ENCODE data around the gene ZNF662.

Gene ZNF662

DNA sequence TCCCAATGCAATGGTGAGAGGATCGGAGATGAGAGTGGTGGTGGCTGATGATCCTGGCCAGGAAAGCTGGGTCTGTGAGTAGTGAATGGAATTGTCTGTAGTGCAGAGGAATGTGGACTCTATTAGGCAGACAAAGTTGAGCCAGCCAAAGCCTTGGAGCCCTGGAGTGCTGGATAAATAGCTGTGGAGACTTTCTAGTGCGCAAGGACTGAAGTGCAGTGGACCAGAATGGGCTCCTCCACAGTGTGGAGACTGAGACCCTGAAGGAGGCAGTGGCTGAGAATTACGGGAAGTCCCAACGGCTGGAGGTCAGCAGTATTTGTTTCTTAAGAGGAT is 874 bp downstream of the ZNF662 start:
- Histone ChIP-seq H3K9me3 (peaks cover 0 to 7% (median 3%) of the 10 kb centered on the region in 3 donors), H3K36me3 (peaks cover 29 to 42% (median 38%) of the 10 kb centered on the region in 3 donors), H3K27me3 (no peaks in the 10 kb centered on the region), H3K4me1 (peaks cover 0 to 21% (median 12%) of the 10 kb centered on the region in 4 donors), H3K27ac (peak overlapping the region in 1 of 2 donors; percentile 75), H3K4me3 (peak overlapping the region; percentile 67 to 84)
- no peak for DNase-seq
- TF ChIP-seq, protein P1, sequence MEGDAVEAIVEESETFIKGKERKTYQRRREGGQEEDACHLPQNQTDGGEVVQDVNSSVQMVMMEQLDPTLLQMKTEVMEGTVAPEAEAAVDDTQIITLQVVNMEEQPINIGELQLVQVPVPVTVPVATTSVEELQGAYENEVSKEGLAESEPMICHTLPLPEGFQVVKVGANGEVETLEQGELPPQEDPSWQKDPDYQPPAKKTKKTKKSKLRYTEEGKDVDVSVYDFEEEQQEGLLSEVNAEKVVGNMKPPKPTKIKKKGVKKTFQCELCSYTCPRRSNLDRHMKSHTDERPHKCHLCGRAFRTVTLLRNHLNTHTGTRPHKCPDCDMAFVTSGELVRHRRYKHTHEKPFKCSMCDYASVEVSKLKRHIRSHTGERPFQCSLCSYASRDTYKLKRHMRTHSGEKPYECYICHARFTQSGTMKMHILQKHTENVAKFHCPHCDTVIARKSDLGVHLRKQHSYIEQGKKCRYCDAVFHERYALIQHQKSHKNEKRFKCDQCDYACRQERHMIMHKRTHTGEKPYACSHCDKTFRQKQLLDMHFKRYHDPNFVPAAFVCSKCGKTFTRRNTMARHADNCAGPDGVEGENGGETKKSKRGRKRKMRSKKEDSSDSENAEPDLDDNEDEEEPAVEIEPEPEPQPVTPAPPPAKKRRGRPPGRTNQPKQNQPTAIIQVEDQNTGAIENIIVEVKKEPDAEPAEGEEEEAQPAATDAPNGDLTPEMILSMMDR (IDR thresholded peaks at IDR 0.05), result no peak
- intact Hi-C loops (cut with DNase I; ENCODE audit: low total_unique reads), result no loop called here

DNA sequence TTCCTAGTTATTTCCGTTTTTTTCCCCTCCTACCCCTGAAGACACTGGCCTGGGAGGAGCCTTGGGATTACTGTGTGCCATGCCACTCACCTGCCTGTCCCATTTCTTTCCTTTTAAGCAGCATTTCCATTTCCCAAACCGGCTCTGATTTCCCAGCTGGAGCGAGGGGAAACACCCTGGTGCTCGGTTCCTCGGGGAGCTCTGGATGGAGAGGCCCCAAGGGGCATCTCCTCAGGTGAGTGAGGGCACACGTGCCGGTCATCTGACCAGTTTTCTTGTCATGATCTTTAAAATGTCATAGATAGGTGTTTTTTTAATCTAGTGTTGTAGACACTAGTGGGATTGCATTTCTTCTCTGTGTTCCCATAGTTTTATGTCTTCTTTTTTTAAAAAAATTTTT is 2.7 kb downstream of the ZNF662 start:
- no peaks in the 10 kb centered on the region for H3K27me3 ChIP-seq
- H3K36me3 ChIP-seq, result peaks cover 41 to 54% (median 50%) of the 10 kb centered on the region in 3 donors
- TF ChIP-seq, protein P1 (IDR thresholded peaks at IDR 0.05), result no peak
- DNase-seq, result no peak
- H3K27ac ChIP-seq, result no peak overlapping the region
- peaks cover 0 to 16% (median 14%) of the 10 kb centered on the region in 3 donors for H3K9me3 ChIP-seq
- intact Hi-C loops (cut with DNase I; ENCODE audit: low total_unique reads), result no loop called here
- peaks cover 0 to 21% (median 12%) of the 10 kb centered on the region in 4 donors for H3K4me1 ChIP-seq
- H3K4me3 ChIP-seq, result no peak overlapping the region

DNA sequence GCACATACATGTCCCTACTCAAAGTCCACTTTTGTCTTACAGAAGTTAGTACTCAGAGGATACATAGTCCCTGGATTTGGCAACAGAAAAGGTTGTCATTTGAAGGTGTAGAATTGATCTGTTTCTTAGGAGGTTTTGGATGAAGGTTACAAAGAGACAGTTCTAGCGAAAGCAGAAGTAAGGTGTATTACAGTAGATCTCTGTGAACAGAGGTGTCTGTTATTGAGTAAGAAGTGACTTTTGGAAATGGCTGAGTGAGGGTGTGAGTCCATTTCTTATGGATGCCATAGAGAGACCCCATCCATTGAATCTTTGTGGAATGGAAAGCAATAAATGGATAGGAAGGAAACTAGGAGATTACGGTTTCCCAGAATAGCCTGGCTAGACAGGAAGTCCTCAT is 5.6 kb downstream of the ZNF662 start:
- H3K9me3 ChIP-seq, result peaks cover 0 to 44% (median 43%) of the 10 kb centered on the region in 3 donors
- DNase-seq, result no peak
- H3K27ac ChIP-seq, result no peak overlapping the region
- intact Hi-C loops (cut with DNase I; ENCODE audit: low total_unique reads), result no loop called here
- peaks cover 0 to 12% (median 8%) of the 10 kb centered on the region in 4 donors for H3K4me1 ChIP-seq
- TF ChIP-seq, protein P1 (IDR thresholded peaks at IDR 0.05), result no peak
- H3K4me3 ChIP-seq, result no peak overlapping the region
- H3K36me3 ChIP-seq, result peaks cover 68 to 83% (median 71%) of the 10 kb centered on the region in 3 donors
- H3K27me3 ChIP-seq, result no peaks in the 10 kb centered on the region

DNA sequence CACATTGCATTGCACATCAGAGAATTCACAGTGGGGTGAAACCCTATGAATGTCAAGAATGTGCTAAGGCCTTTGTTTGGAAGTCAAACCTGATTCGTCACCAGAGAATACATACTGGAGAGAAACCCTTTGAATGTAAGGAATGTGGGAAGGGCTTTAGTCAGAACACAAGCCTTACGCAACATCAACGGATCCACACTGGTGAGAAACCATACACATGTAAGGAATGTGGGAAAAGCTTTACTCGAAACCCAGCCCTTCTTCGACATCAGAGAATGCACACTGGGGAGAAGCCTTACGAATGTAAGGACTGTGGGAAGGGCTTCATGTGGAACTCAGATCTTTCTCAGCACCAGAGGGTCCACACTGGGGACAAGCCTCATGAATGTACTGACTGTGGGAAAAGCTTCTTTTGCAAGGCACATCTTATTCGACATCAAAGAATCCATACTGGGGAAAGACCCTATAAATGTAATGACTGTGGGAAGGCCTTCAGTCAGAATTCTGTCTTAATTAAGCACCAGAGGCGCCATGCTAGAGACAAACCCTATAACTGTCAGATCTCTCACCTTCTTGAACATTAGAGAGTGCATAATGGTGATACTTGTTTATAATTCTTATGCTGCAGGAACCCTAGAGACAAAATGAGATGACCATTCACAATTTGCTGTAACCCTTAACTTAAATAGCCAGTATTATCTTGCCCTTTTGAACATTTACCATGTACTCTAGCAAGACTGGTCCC is 9.0 kb downstream of the ZNF662 start:
- peaks cover 5 to 71% (median 70%) of the 10 kb centered on the region in 3 donors for H3K9me3 ChIP-seq
- DNase-seq, result no peak
- TF ChIP-seq, protein P1 (IDR thresholded peaks at IDR 0.05), result no peak
- intact Hi-C loops (cut with DNase I; ENCODE audit: low total_unique reads), result no loop called here
- H3K4me3 ChIP-seq, result no peak overlapping the region
- no peaks in the 10 kb centered on the region for H3K4me1 ChIP-seq
- no peaks in the 10 kb centered on the region for H3K27me3 ChIP-seq
- peaks cover 52 to 63% (median 63%) of the 10 kb centered on the region in 3 donors for H3K36me3 ChIP-seq
- H3K27ac ChIP-seq, result no peak overlapping the region

DNA sequence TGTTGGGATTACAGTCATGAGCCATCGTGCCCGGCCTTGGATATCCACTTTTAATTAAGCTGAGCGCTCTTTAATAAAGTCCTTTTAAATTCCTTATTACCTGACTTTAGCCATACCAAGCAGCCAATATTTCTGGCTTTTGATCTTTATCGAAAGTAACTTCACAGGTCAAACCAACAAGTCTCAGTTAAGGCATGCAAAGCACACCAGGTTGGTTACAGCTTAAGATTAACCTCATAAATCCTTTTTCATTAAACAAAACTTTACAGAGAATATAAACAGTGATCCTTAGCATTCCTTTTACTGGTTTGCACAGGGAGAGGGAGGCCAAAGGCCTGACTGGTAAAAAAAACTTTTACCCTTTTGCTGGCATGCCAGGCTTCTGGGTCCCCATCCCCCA is 17.7 kb downstream of the ZNF662 start:
- Histone ChIP-seq H3K27ac (no peak overlapping the region), H3K36me3 (no peaks in the 10 kb centered on the region), H3K9me3 (peaks cover 0 to 18% (median 16%) of the 10 kb centered on the region in 3 donors), H3K27me3 (no peaks in the 10 kb centered on the region), H3K4me3 (no peak overlapping the region), H3K4me1 (no peaks in the 10 kb centered on the region)
- no peak for DNase-seq
- TF ChIP-seq, protein P1 (IDR thresholded peaks at IDR 0.05), result no peak
- intact Hi-C loops (cut with DNase I; ENCODE audit: low total_unique reads), result no loop called here

All from tibial artery (tissue), 4 donors.